ENCODE results near the gene LMNTD2. TPM values are rescaled to one million over a fixed set of nuclear protein-coding genes. Genes with fewer than 3 reads are reported as not detected.

Gene LMNTD2
- total RNA-seq, 1 experiment from 2014 or later, result 4.0 TPM

DNA sequence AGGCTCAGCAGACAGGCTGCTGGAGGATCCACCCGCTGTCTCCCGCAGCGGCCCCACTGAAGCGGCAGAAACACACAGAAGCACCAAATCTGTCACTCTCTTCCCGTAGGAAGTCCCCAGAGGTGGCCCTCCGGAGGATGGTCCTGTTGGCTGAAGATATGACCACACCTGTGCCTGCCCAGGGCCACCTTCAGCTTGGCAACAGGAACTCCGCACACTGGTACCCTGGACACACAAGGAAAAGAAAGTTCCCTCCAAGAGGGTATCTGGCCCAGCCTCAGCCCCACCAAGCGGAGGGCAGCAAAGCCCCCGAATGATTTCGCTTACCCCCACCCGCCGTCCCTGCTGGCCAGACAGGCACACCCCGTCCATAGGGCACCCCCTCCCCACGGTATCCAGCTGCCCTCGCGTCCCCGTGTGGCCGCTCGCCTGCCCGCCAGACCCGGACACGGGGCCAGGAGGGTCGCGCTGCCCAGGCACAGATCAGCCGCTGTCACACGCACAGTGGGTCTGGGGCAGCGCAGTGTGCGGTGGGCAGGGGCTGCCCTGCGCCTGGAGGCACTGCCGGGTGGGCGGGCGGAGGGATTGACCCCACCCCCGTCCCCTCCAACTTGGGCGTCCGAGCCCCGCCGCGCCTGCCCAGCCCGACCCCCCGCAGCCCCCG, 7.2 kb upstream of the LMNTD2 start:
- Mint-ChIP-seq H3K9me3 (no peaks in the 10 kb centered on the region), H3K4me1 (peaks cover 36% of the 10 kb centered on the region)
- CTCF ChIA-PET, result interaction anchor here (0.7 to 5.8 kb wide), 5 partner anchors 8 to 118 kb away, joined by 3 to 32 read pairs (median 5); partner anchors contain the start of gene LMNTD2

DNA sequence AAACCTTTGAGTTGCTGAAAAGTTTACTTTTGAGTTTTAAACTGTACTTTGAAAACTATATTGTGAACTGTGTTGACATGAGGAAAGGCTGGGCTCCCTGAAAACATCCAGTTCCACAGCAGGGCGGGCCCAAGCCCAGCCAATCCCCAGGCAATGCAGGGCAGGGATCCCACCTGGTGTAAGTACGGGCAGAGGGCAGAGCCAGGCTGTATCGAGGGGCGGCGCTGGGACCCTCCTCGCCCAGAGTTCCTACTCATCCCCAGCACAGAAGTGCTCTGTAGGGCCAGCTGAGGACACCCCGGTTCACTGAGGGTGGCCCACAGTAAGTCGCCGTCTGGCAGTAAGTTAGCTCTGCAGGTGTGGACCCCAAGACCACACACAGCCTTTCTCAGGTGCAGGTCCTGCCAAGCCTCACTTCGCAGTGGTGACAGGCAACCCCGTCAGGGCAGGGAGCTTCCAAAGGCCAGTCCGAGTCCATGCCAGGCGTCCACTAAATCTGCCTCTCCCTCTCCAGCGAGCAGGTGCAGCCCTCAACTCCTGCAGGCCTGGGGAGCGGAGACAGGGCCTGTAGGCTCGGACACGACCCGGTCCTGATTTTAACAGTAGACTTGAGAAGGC, 6.6 kb upstream of the LMNTD2 start:
- ChIA-PET CTCF (interaction anchor here (2.0 to 5.8 kb wide), 3 partner anchors 8 to 13 kb away, joined by 8 to 32 read pairs (median 16); partner anchors contain the start of gene PHRF1), POLR2A (interaction anchor here (1.1 kb wide), 1 partner anchor 10 kb away, joined by 3 read pairs; no protein-coding TSS in a partner anchor)
- ATAC-seq (no peak), DNase-seq (ENCODE audit: low spot score) (peak; percentile 11)
- TF ChIP-seq, protein P1, sequence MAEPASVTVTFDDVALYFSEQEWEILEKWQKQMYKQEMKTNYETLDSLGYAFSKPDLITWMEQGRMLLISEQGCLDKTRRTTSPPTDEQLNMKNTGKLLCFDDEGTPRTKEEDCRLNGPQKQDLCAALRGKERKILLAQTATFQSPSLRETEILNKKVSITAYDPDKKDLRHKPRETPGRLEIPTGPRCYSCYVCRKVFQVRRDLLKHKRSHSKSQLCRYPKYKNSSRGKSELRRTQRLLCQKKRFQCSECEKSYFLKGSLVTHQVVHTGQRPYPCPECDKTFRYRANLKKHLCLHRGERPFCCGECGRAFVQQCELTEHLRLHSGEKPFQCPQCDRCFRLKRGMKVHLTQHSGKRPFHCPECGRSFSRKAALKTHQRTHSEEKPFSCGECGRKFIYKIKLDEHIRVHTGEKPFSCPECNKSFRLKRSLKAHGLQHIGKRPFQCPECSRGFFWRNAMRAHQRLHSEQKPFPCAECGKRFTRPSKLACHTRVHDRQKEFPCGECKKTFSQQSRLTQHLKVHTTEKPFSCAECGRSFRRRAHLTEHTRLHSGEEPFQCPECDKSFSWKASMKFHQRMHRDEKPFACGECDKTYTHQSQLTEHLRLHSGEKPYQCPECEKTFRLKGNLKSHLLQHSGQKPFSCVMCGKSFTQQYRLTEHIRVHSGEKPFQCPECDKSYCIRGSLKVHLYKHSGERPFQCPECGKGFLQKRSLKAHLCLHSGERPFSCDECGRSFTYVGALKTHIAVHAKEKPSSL (CRISPR knock-in tag; conservative IDR thresholded peaks at IDR 0.05), result no peak
- TF ChIP-seq FOXK1 (CRISPR knock-in tag; IDR thresholded peaks at IDR 0.05), result no peak
- TF ChIP-seq, protein P2, sequence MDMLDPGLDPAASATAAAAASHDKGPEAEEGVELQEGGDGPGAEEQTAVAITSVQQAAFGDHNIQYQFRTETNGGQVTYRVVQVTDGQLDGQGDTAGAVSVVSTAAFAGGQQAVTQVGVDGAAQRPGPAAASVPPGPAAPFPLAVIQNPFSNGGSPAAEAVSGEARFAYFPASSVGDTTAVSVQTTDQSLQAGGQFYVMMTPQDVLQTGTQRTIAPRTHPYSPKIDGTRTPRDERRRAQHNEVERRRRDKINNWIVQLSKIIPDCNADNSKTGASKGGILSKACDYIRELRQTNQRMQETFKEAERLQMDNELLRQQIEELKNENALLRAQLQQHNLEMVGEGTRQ (CRISPR knock-in tag; IDR thresholded peaks at IDR 0.05), result no peak
- TF ChIP-seq, protein P3, sequence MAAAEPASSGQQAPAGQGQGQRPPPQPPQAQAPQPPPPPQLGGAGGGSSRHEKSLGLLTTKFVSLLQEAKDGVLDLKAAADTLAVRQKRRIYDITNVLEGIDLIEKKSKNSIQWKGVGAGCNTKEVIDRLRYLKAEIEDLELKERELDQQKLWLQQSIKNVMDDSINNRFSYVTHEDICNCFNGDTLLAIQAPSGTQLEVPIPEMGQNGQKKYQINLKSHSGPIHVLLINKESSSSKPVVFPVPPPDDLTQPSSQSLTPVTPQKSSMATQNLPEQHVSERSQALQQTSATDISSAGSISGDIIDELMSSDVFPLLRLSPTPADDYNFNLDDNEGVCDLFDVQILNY (CRISPR knock-in tag; IDR thresholded peaks at IDR 0.05), result no peak
- TF ChIP-seq PRRX2 (CRISPR knock-in tag; IDR thresholded peaks at IDR 0.05), result no peak
- no peak for TF ChIP-seq ZNF671 (CRISPR knock-in tag; IDR thresholded peaks at IDR 0.05)
- TF ChIP-seq SOX15 (CRISPR knock-in tag; IDR thresholded peaks at IDR 0.05), result no peak
- TF ChIP-seq, protein P4, sequence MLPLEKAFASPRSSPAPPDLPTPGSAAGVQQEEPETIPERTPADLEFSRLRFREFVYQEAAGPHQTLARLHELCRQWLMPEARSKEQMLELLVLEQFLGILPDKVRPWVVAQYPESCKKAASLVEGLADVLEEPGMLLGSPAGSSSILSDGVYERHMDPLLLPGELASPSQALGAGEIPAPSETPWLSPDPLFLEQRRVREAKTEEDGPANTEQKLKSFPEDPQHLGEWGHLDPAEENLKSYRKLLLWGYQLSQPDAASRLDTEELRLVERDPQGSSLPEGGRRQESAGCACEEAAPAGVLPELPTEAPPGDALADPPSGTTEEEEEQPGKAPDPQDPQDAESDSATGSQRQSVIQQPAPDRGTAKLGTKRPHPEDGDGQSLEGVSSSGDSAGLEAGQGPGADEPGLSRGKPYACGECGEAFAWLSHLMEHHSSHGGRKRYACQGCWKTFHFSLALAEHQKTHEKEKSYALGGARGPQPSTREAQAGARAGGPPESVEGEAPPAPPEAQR (CRISPR knock-in tag; IDR thresholded peaks at IDR 0.05), result no peak
- H3K9me3 Mint-ChIP-seq, result no peaks in the 10 kb centered on the region
- peaks cover 4% of the 10 kb centered on the region; the same call in 1 of the 2 replicates for H3K27me3 Mint-ChIP-seq (ENCODE audit: low read depth)
- 0 out of 2 replicates have a peak, but pooled peaks cover 3% of the 10 kb centered on the region for H3K36me3 Mint-ChIP-seq
- no peak overlapping the region for H3K27ac Mint-ChIP-seq
- peak overlapping the region; percentile 80 for H3K4me3 Mint-ChIP-seq
- peaks cover 36% of the 10 kb centered on the region for H3K4me1 Mint-ChIP-seq

More for the DNA sequence above, 7.2 kb upstream of the LMNTD2 start:
- POLR2A ChIA-PET, result interaction anchor here (1.0 to 1.1 kb wide), 2 partner anchors 8 to 11 kb away, joined by 3 read pairs; no protein-coding TSS in a partner anchor
- peak; percentile 2 for ATAC-seq
- DNase-seq (ENCODE audit: low spot score), result no peak
- no peak overlapping the region for H3K27ac Mint-ChIP-seq
- H3K36me3 Mint-ChIP-seq, result 0 out of 2 replicates have a peak, but pooled peaks cover 3% of the 10 kb centered on the region
- H3K4me3 Mint-ChIP-seq, result peak overlapping the region; percentile 80
- peaks cover 4% of the 10 kb centered on the region; the same call in 1 of the 2 replicates for H3K27me3 Mint-ChIP-seq (ENCODE audit: low read depth)
- TF ChIP-seq JUN (CRISPR knock-in tag; IDR thresholded peaks at IDR 0.05) (no peak), ZNF121 (CRISPR knock-in tag; IDR thresholded peaks at IDR 0.05) (peak; percentile 98), KAT7 (CRISPR knock-in tag; IDR thresholded peaks at IDR 0.05; ENCODE audit: borderline replicate concordance) (no peak), FOXK1 (CRISPR knock-in tag; IDR thresholded peaks at IDR 0.05) (no peak), NFE2L1 (CRISPR knock-in tag; IDR thresholded peaks at IDR 0.05) (no peak)
- TF ChIP-seq, protein P5, sequence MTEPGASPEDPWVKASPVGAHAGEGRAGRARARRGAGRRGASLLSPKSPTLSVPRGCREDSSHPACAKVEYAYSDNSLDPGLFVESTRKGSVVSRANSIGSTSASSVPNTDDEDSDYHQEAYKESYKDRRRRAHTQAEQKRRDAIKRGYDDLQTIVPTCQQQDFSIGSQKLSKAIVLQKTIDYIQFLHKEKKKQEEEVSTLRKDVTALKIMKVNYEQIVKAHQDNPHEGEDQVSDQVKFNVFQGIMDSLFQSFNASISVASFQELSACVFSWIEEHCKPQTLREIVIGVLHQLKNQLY (CRISPR knock-in tag; IDR thresholded peaks at IDR 0.05), result no peak

Data from WTC11 (cell line).